Cardiac muscle cell (in vitro differentiated cells and primary cell): ENCODE data around the gene NAPEPLD. TPM values are rescaled to one million over a fixed set of nuclear protein-coding genes. Genes with fewer than 3 reads are reported as not detected.
"Not testable (repeated sequence)": the region's sequence is repeated elsewhere in the genome, so short reads cannot be mapped to it uniquely, and the experiment has no call there.

Experiments used
- DNase-seq, 2 donors: peaks; one replicate each; pipeline versions ENCODE4 v3.0.0 to v3.0.0-alpha.2; 2010 to 2017; ENCODE audit warnings: low read depth in 1 of 2, low spot score in 1 of 2
- H3K27ac ChIP-seq: fragments of 200-600 bp; sonication (generic); 2 replicates; pipeline ENCODE4 v1.5.1; 2016
- H3K27me3 ChIP-seq: fragments of 200-600 bp; sonication (generic); 2 replicates; pipeline ENCODE4 v1.6.0; 2016; ENCODE audit warnings: control low read depth
- H3K36me3 ChIP-seq: fragments of 200-600 bp; sonication (generic); 2 replicates; pipeline ENCODE4 v1.5.1; 2016; ENCODE audit warnings: control low read depth
- H3K4me1 ChIP-seq: fragments of 200-600 bp; sonication (generic); 2 replicates; pipeline ENCODE4 v1.8.1; 2017; ENCODE audit warnings: low read depth, mild to moderate bottlenecking, mixed run types
- H3K4me3 ChIP-seq: fragments of 200-600 bp; sonication (generic); 2 replicates; pipeline ENCODE4 v1.5.1; 2016; ENCODE audit warnings: mild to moderate bottlenecking
- H3K9me3 ChIP-seq: fragments of 200-600 bp; sonication (generic); 2 replicates; pipeline ENCODE4 v1.5.1; 2017; ENCODE audit warnings: low read depth, mild to moderate bottlenecking, control low read depth
- polyA plus RNA-seq: library from polyadenylated mRNA; unstranded; fragments of >200 nt; fragmentation: Nextera tagmentation; extraction: Ambion mirVana; gene quantifications from 2 replicates; pipeline ENCODE4 v1.2.1, GENCODE V29; 2016
- total RNA-seq: library from RNA; depleted of rRNA; stranded (reverse); fragments of >200 nt; gene quantifications from 2 replicates; pipeline ENCODE4 v1.2.3, GENCODE V29; 2016
- TF ChIP-seq, protein P1 (sequence below): IDR thresholded peaks from 2 replicates; pipeline ENCODE4 v1.5.1; 2012; ENCODE audit warnings: low read depth, mild to moderate bottlenecking, low read length

Gene NAPEPLD
- total and polyA plus RNA-seq, 2 experiments from 2014 or later, result 9.2 to 15.7 TPM

DNA sequence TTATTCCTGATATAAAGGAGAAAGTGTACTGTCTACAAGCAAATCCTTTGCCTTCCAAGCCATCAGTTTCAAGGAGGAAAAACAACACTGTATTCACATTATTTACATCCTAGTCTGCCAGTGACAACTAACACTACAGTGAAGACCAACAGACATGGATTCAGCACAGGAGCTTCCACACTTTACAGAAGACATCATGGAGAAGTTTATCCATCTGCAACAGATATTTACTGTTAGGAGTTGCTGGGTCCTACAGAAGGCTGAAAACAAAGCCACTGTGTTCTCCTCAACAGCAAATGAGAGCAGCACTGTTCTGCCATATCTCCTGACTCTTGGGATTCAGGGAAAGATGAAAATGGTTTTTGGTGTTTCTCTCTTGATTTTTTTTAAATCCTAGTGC lies 31.9 kb downstream of the NAPEPLD start:
- H3K4me3 ChIP-seq, result no peak overlapping the region
- H3K4me1 ChIP-seq, result no peaks in the 10 kb centered on the region
- H3K27ac ChIP-seq, result no peak overlapping the region
- H3K36me3 ChIP-seq, result peaks cover 8% of the 10 kb centered on the region
- no peak for DNase-seq
- H3K9me3 ChIP-seq, result no peaks in the 10 kb centered on the region
- TF ChIP-seq, protein P1, sequence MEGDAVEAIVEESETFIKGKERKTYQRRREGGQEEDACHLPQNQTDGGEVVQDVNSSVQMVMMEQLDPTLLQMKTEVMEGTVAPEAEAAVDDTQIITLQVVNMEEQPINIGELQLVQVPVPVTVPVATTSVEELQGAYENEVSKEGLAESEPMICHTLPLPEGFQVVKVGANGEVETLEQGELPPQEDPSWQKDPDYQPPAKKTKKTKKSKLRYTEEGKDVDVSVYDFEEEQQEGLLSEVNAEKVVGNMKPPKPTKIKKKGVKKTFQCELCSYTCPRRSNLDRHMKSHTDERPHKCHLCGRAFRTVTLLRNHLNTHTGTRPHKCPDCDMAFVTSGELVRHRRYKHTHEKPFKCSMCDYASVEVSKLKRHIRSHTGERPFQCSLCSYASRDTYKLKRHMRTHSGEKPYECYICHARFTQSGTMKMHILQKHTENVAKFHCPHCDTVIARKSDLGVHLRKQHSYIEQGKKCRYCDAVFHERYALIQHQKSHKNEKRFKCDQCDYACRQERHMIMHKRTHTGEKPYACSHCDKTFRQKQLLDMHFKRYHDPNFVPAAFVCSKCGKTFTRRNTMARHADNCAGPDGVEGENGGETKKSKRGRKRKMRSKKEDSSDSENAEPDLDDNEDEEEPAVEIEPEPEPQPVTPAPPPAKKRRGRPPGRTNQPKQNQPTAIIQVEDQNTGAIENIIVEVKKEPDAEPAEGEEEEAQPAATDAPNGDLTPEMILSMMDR, result no peak
- H3K27me3 ChIP-seq, result no peaks in the 10 kb centered on the region

DNA sequence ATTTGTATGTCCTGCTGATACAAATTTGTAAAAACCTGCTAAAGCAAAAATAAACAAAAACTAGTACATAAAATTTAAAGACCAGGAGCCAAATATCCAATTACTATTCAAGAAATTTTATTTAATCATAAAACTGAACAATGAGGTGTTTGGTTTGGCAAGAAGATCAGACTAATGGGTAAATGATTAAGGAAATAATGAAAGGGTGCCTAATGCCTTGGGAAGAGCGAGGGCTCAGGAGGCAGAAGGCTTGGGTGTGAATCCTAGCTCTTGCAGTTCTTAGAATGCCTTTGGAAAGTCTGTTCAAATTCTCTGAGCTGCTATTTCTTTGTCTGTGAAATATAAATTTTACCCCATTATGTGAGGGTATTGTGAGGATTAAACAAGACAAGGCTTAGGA lies 32.4 kb downstream of the NAPEPLD start:
- no peak overlapping the region for H3K27ac ChIP-seq
- H3K36me3 ChIP-seq, result peaks cover 8% of the 10 kb centered on the region
- H3K4me1 ChIP-seq, result no peaks in the 10 kb centered on the region
- DNase-seq, result no peak
- no peaks in the 10 kb centered on the region for H3K9me3 ChIP-seq
- TF ChIP-seq, protein P1, result no peak
- H3K27me3 ChIP-seq, result no peaks in the 10 kb centered on the region
- no peak overlapping the region for H3K4me3 ChIP-seq

DNA sequence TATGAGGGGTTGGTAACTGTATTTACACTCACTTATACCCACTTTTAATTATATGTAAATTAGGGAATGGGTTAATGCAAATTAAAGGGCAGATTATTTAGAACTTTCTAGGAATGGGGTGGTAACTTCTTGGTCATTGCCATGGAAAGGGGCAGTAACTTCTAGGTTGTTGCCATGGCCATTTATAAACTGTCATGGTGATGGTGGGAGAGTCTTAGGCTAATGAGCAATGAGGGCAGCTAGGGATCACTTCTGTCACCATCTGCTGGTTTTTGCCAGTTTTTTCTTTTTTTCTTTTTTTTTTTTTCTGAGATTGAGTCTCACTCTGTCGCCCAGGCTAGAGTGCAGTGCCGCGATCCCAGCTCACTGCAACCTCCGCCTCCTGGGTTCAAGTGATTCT lies 33.1 kb downstream of the NAPEPLD start:
- H3K9me3 ChIP-seq, result no peaks in the 10 kb centered on the region

DNA sequence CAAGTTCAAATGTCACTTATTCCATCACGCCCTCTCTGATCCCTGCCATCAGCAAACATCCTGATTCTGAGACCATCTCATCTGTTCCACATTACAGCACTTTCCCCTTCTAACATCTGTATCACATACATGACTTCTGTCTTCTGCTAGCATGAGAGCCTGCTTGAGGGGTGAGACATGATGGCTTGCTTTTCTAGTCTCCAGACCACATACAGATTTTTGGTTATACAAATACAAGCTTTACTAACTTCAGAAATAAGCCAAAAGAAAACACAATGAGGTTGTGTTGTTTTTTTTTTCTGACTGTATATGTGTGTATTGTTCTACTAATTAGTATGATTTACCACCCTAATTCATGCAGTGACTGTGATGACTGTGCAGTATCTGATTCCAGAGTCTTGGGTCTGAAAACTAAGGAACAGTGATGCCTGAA lies 34.3 kb downstream of the NAPEPLD start:
- DNase-seq, result no peak
- H3K27ac ChIP-seq, result peak overlapping the region; percentile 48
- no peaks in the 10 kb centered on the region for H3K9me3 ChIP-seq
- no peak overlapping the region for H3K4me3 ChIP-seq
- H3K4me1 ChIP-seq, result no peaks in the 10 kb centered on the region
- peaks cover 7% of the 10 kb centered on the region for H3K36me3 ChIP-seq
- TF ChIP-seq, protein P1, result no peak
- no peaks in the 10 kb centered on the region for H3K27me3 ChIP-seq

More for the DNA sequence above, 33.1 kb downstream of the NAPEPLD start:
- DNase-seq, result no peak
- Histone ChIP-seq H3K36me3 (peaks cover 8% of the 10 kb centered on the region), H3K27me3 (no peaks in the 10 kb centered on the region), H3K4me1 (no peaks in the 10 kb centered on the region), H3K27ac (no peak overlapping the region), H3K4me3 (no peak overlapping the region)
- TF ChIP-seq, protein P1, result no peak

DNA sequence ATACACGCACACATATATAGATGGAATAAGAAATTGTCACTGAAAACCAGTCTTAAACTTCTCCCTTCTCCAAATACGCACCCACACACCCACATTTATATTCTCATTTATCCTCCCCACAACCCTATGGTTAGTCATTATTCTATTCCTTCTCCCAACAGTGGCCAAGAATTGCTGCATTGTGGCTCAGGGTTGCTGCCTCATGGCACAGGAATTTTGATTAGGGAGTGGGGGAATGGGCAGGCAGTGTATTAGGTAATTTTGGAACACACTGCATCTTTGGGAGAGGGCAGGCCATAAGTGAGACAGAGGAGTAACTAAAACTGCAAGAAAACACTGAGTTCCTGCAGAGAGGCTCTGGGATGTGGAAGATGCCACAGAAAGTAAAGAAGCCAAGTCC lies 35.7 kb downstream of the NAPEPLD start:
- no peak overlapping the region for H3K27ac ChIP-seq
- H3K9me3 ChIP-seq, result no peaks in the 10 kb centered on the region
- peak in 1 of 2 donors; percentile 96 for DNase-seq
- no peaks in the 10 kb centered on the region for H3K27me3 ChIP-seq
- H3K4me3 ChIP-seq, result no peak overlapping the region
- H3K4me1 ChIP-seq, result no peaks in the 10 kb centered on the region
- H3K36me3 ChIP-seq, result no peaks in the 10 kb centered on the region
- TF ChIP-seq, protein P1, result no peak

DNA sequence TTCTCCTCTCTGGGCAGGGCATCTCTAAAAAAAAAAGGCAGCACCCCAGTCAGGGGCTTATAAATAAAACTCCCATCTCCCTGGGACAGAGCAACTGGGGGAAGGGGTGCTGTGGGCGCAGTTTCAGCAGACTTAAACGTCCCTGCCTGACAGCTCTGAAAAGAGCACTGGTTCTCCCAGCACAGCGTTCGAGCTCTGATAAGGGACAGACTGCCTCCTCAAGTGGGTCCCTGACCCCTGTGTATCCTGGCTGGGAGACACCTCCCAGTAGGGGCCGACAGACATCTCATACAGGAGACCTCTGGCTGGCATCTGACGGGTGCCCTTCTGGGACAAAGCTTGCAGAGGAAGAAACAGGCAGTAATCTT lies 42.2 kb downstream of the NAPEPLD start:
- peak in 1 of 2 donors; percentile 52 for DNase-seq
- H3K27ac ChIP-seq, result peak overlapping the region; percentile 90
- H3K27me3 ChIP-seq, H3K9me3 ChIP-seq, H3K4me3 ChIP-seq, H3K36me3 ChIP-seq: not testable (repeated sequence)
- peaks cover 22% of the 10 kb centered on the region for H3K4me1 ChIP-seq
